ENCODE measurements around the gene PARP11.

PARP11 gene

DNA sequence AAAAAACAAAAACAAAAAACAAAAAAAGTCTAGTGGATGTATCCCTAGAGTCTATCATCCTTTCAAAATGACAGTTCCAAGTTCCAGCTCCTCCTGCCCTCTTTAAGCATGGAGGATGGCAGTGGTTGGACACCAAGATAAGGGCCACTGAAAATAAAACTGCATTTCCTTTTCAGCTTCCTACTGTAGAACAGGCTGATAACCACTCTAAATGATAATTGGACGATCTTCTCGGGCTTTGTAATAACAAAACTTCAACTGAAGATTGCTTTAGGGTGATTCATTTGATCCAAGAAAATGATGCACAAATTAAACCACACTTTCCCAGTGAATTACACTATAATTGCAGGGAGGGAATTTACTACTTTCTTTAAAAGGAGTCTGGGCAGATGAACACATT, 78.1 kb downstream of the PARP11 start:
- Histone ChIP-seq H3K4me2 (ENCODE audit: low read length) (no peak overlapping the region), H3K79me2 (ENCODE audit: insufficient read depth, low read length) (no peaks in the 10 kb centered on the region), H3K9ac (ENCODE audit: low read length) (no peak overlapping the region), H3K4me3 (ENCODE audit: low read depth, low read length, poor library complexity, severe bottlenecking) (no peak overlapping the region), H4K20me1 (ENCODE audit: insufficient read depth, low read length) (no peaks in the 10 kb centered on the region), H3K9me3 (ENCODE audit: low read length) (no peaks in the 10 kb centered on the region), H2AFZ (ENCODE audit: low read length) (no peak overlapping the region), H3K4me1 (ENCODE audit: insufficient read depth, low read length, severe bottlenecking) (no peaks in the 10 kb centered on the region), H3K27me3 (ENCODE audit: insufficient read depth, low read length) (no peaks in the 10 kb centered on the region), H3K9me2 (ENCODE audit: low read depth, low read length) (no peaks in the 10 kb centered on the region), H3F3A (ENCODE audit: insufficient read depth, low read length) (no peaks in the 10 kb centered on the region), H3K36me3 (ENCODE audit: insufficient read depth, low read length) (no peaks in the 10 kb centered on the region), H3K27ac (ENCODE audit: low read depth, low read length, poor library complexity, severe bottlenecking) (no peak overlapping the region)
- TF ChIP-seq EZH2 (IDR thresholded peaks at IDR 0.05; ENCODE audit: borderline replicate concordance, low read length) = no peak
- TF ChIP-seq, protein P1, sequence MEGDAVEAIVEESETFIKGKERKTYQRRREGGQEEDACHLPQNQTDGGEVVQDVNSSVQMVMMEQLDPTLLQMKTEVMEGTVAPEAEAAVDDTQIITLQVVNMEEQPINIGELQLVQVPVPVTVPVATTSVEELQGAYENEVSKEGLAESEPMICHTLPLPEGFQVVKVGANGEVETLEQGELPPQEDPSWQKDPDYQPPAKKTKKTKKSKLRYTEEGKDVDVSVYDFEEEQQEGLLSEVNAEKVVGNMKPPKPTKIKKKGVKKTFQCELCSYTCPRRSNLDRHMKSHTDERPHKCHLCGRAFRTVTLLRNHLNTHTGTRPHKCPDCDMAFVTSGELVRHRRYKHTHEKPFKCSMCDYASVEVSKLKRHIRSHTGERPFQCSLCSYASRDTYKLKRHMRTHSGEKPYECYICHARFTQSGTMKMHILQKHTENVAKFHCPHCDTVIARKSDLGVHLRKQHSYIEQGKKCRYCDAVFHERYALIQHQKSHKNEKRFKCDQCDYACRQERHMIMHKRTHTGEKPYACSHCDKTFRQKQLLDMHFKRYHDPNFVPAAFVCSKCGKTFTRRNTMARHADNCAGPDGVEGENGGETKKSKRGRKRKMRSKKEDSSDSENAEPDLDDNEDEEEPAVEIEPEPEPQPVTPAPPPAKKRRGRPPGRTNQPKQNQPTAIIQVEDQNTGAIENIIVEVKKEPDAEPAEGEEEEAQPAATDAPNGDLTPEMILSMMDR (IDR thresholded peaks at IDR 0.05; ENCODE audit: low read length) = no peak

DNA sequence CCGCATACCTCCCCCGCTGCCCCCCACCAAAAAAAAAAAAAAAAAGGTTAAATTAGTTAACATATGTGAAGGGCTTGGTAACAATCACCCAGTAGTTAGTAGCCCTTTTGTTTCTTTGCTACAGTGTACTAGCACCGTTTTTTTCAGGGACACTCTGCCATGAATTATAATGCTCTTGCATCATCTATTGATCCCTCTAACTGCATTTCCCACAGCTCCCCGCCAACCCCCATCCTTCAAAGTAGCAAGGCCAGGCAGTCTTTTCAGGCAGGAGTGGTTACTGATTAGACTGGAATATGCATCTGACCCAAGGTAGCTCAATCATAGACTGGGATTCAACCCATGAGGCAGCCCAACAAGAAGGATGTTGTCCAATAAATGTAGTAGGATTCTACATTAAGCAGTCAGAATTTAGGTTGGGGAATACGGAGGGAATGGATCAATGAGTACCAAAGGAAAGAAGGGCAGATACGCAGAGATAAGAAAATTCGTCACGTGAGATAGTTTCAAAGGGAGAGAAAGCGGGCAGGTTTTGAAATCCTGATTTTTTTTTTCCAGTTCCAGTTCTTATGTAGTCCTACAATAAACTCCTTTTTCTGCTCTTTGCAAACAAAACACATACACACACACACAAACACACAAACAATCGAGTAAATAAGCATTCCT, 80.4 kb downstream of the PARP11 start:
- Histone ChIP-seq H3K9ac (ENCODE audit: low read length) (no peak overlapping the region), H3K27ac (ENCODE audit: low read depth, low read length, poor library complexity, severe bottlenecking) (no peak overlapping the region), H3K9me3 (ENCODE audit: low read length) (no peaks in the 10 kb centered on the region), H3K4me2 (ENCODE audit: low read length) (no peak overlapping the region), H3F3A (ENCODE audit: insufficient read depth, low read length) (no peaks in the 10 kb centered on the region), H4K20me1 (ENCODE audit: insufficient read depth, low read length) (no peaks in the 10 kb centered on the region), H3K36me3 (ENCODE audit: insufficient read depth, low read length) (no peaks in the 10 kb centered on the region), H3K27me3 (ENCODE audit: insufficient read depth, low read length) (no peaks in the 10 kb centered on the region), H3K79me2 (ENCODE audit: insufficient read depth, low read length) (no peaks in the 10 kb centered on the region), H3K4me1 (ENCODE audit: insufficient read depth, low read length, severe bottlenecking) (no peaks in the 10 kb centered on the region), H3K9me2 (ENCODE audit: low read depth, low read length) (no peaks in the 10 kb centered on the region), H2AFZ (ENCODE audit: low read length) (no peak overlapping the region), H3K4me3 (ENCODE audit: low read depth, low read length, poor library complexity, severe bottlenecking) (no peak overlapping the region)
- TF ChIP-seq EZH2 (IDR thresholded peaks at IDR 0.05; ENCODE audit: borderline replicate concordance, low read length) = no peak
- TF ChIP-seq, protein P1 (IDR thresholded peaks at IDR 0.05; ENCODE audit: low read length) = no peak

DNA sequence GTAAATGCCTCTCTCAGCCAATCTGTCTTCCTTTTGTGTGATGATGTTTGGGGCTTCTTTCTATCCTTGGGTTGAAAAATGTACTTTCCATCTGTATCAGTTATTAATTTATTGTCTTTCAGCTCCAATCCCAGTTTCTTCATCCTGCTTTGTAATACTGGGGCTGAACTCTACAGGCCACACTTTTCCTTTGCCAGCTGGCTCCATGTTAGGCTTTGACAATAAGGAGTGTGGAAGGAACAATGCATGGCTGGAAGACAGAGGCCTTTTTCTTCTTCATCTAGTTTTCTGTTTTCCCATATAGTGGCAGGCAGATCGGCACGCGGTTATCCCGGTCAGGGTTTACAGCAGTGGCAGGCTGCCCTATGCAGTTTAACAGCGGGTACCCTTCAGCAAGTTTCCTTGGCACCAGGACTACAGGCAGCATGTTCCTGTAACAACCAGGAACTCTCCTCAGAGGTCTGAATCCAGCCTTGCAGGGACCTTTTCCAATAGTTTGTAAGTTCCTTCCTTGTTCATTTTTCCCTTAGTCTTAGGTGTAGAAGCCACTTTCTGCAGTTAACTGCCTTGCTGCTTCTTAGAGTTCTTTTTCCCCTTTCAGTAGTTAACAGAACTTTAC, 81.8 kb downstream of the PARP11 start:
- H4K20me1 ChIP-seq (ENCODE audit: insufficient read depth, low read length) = no peaks in the 10 kb centered on the region
- TF ChIP-seq, protein P1 (IDR thresholded peaks at IDR 0.05; ENCODE audit: low read length) = no peak
- TF ChIP-seq EZH2 (IDR thresholded peaks at IDR 0.05; ENCODE audit: borderline replicate concordance, low read length) = no peak
- H3K9ac ChIP-seq (ENCODE audit: low read length) = no peak overlapping the region
- no peak overlapping the region for H2AFZ ChIP-seq (ENCODE audit: low read length)
- no peaks in the 10 kb centered on the region for H3F3A ChIP-seq (ENCODE audit: insufficient read depth, low read length)
- H3K4me3 ChIP-seq (ENCODE audit: low read depth, low read length, poor library complexity, severe bottlenecking) = no peak overlapping the region
- no peaks in the 10 kb centered on the region for H3K27me3 ChIP-seq (ENCODE audit: insufficient read depth, low read length)
- no peak overlapping the region for H3K4me2 ChIP-seq (ENCODE audit: low read length)
- H3K36me3 ChIP-seq (ENCODE audit: insufficient read depth, low read length) = no peaks in the 10 kb centered on the region
- no peak overlapping the region for H3K27ac ChIP-seq (ENCODE audit: low read depth, low read length, poor library complexity, severe bottlenecking)
- H3K9me3 ChIP-seq (ENCODE audit: low read length) = no peaks in the 10 kb centered on the region
- H3K9me2 ChIP-seq (ENCODE audit: low read depth, low read length) = no peaks in the 10 kb centered on the region
- H3K4me1 ChIP-seq (ENCODE audit: insufficient read depth, low read length, severe bottlenecking) = no peaks in the 10 kb centered on the region
- H3K79me2 ChIP-seq (ENCODE audit: insufficient read depth, low read length) = no peaks in the 10 kb centered on the region
